IPS DF 6.9 (cell line): ENCODE measurements around the gene MSANTD1.

Experiments
- DNase-seq: peaks from one replicate; pipeline ENCODE4 v3.0.0-alpha.2; 2013; ENCODE audit warnings: low read depth, low spot score
- H3K27ac ChIP-seq: one replicate; pipeline ENCODE4 v1.5.1; 2013; ENCODE audit warnings: low read length, control low read depth
- H3K27me3 ChIP-seq: 2 replicates; pipeline ENCODE4 v1.6.1; 2013; ENCODE audit warnings: mild to moderate bottlenecking, low read length; ENCODE audit not compliant: control insufficient read depth, insufficient read depth
- H3K36me3 ChIP-seq: 2 replicates; pipeline ENCODE4 v1.6.1; 2013; ENCODE audit warnings: low read length; ENCODE audit not compliant: control insufficient read depth, insufficient read depth
- H3K4me1 ChIP-seq: 2 replicates; pipeline ENCODE4 v1.6.1; 2013; ENCODE audit warnings: low read length; ENCODE audit not compliant: control insufficient read depth, insufficient read depth
- H3K4me3 ChIP-seq: 2 replicates; pipeline ENCODE4 v1.5.1; 2013; ENCODE audit warnings: mild to moderate bottlenecking, low read length
- H3K9me3 ChIP-seq: 2 replicates; pipeline ENCODE4 v1.6.1; 2013; ENCODE audit warnings: low read length, inconsistent platforms; ENCODE audit not compliant: control insufficient read depth, insufficient read depth
- WGBS: extraction: QIAGEN DNeasy Blood & Tissue Kit; methylation state at CpG from one replicate; pipeline ENCODE4 v1.1.7; 2013; ENCODE audit warnings: mixed read lengths, missing lambda C conversion rate; ENCODE audit not compliant: insufficient read length, insufficient coverage; 5-methylcytosine and 5-hydroxymethylcytosine counted together

Gene MSANTD1

GRCh38 chr4:3267576-3268394 lies 18.8 kb downstream of the MSANTD1 start:
- H3K36me3 ChIP-seq: no peaks in the 10 kb centered on the region
- DNase-seq: no peak
- H3K4me1 ChIP-seq: peaks cover 5% of the 10 kb centered on the region; the same call in 1 of the 2 replicates
- H3K27me3 ChIP-seq: no peaks in the 10 kb centered on the region
- no CpG with 5 or more reads among the region's 18 CpGs for WGBS
- H3K4me3 ChIP-seq: no peak overlapping the region
- no peak overlapping the region for H3K27ac ChIP-seq
- H3K9me3 ChIP-seq: no peaks in the 10 kb centered on the region

DNA sequence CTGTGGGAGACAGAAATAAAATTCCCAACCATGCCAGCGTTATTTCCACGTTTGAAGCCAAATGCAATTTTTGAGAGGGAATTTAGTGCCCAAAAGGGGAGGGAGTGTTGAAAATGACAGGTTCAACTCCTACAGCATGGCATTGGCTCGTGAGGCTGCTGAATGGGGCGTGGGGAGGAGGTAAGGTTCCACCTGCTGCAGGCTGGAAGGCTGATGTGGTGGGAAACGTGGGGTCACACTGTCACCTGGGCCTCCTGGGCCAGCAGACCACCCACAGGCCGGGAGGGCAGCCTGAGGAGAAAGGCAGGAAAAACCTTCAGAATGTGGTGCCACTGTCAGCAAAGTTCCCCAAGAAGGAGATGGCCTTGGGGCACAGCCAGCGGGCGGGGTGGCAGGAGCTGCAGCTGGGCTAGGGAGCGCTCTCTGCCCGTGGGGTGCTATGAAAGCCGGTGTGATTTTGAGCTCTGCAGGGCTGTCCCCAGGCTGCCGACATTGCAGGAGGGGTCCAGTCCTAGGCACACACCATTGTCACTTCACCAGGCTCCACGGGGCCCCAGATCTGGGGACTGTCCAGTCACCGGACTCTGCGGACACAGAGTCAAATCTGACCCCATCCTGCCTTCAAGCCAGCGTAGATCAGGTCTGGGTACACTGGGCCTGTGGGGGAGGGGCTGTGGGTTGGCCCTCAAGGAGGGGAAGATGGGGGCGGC lies 19.6 kb downstream of the MSANTD1 start:
- no peak overlapping the region for H3K4me3 ChIP-seq
- no CpG with 5 or more reads among the region's 17 CpGs for WGBS
- no peak for DNase-seq
- H3K27ac ChIP-seq: no peak overlapping the region
- H3K9me3 ChIP-seq: no peaks in the 10 kb centered on the region
- H3K4me1 ChIP-seq: peaks cover 5% of the 10 kb centered on the region; the same call in 1 of the 2 replicates
- no peaks in the 10 kb centered on the region for H3K36me3 ChIP-seq
- no peaks in the 10 kb centered on the region for H3K27me3 ChIP-seq

- WGBS: no CpG with 5 or more reads among the region's 25 CpGs
- no peak for DNase-seq
- H3K27ac ChIP-seq: no peak overlapping the region
These were observed 20.4 kb downstream of the MSANTD1 start for GRCh38 chr4:3269105-3269927.

DNA sequence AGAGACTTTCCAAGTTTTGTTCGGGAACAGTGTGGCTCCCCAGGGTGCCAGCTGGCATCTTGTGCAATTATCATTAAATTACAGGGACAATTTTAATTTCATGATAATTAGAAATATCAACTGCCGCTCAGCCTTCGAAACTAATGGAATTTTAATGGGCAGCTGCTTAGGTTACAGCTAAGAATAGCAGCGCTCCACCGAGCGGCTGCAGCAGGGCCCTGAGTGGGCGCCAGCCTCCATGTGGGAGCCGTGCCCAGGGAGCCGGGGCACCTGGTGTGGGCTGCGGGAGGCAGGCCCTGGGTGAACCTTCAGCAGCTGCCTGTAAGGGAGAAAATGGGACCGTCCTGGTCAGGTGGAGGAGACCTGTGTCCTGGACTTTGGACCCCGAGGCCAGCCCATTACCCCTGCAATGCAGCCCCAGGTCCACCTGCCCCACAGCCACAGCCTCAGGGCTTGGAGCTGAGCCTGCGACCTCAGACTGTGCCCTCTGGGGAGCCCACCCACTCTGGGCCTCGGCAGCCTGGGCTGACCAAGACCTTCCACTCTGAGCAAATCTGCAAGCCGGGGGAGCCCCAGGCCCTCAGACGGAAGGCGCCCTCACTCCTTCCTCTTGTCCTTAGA lies 21.1 kb downstream of the MSANTD1 start:
- Histone ChIP-seq H3K27me3 (no peaks in the 10 kb centered on the region), H3K4me3 (no peak overlapping the region), H3K4me1 (peaks cover 5% of the 10 kb centered on the region; the same call in 1 of the 2 replicates), H3K9me3 (no peaks in the 10 kb centered on the region), H3K27ac (no peak overlapping the region), H3K36me3 (no peaks in the 10 kb centered on the region)
- no CpG with 5 or more reads among the region's 17 CpGs for WGBS
- no peak for DNase-seq

More at GRCh38 chr4:3269105-3269927, 20.4 kb downstream of the MSANTD1 start:
- no peaks in the 10 kb centered on the region for H3K9me3 ChIP-seq
- H3K4me1 ChIP-seq: peaks cover 5% of the 10 kb centered on the region; the same call in 1 of the 2 replicates
- no peaks in the 10 kb centered on the region for H3K27me3 ChIP-seq
- H3K36me3 ChIP-seq: no peaks in the 10 kb centered on the region
- no peak overlapping the region for H3K4me3 ChIP-seq

DNA sequence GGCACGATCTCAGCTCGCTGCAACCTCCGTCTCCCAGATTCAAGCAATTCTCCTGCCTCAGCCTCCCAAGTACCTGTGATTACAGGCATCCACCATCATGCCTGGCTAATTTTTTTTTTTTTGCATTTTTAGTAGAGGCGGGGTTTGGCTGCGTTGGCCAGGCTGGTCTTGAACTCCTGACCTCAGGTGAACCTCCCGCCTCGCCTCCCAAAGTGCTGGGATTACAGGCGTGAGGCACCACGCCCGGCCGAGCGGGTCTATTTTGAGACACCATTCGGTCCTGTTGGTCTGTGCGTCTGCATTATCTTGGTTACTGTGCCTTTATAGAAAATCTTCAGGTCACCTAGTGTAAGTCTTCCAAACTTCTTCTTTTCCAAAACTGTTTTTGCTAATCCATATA lies 22.2 kb downstream of the MSANTD1 start:
- H3K4me1 ChIP-seq: peaks cover 5% of the 10 kb centered on the region; the same call in 1 of the 2 replicates
- no peak overlapping the region for H3K4me3 ChIP-seq
- DNase-seq: no peak
- H3K27ac ChIP-seq: no peak overlapping the region
- no peaks in the 10 kb centered on the region for H3K9me3 ChIP-seq
- no peaks in the 10 kb centered on the region for H3K36me3 ChIP-seq
- no CpG with 5 or more reads among the region's 14 CpGs for WGBS
- no peaks in the 10 kb centered on the region for H3K27me3 ChIP-seq

GRCh38 chr4:3276986-3277385 lies 28.0 kb downstream of the MSANTD1 start:
- no peaks in the 10 kb centered on the region for H3K9me3 ChIP-seq
- no CpG with 5 or more reads among the region's 9 CpGs for WGBS
- DNase-seq: no peak

GRCh38 chr4:3280466-3280865 lies 31.5 kb downstream of the MSANTD1 start:
- H3K4me1 ChIP-seq: no peaks in the 10 kb centered on the region
- no CpG with 5 or more reads among the region's 3 CpGs for WGBS
- no peaks in the 10 kb centered on the region for H3K9me3 ChIP-seq
- DNase-seq: no peak
- H3K36me3 ChIP-seq: no peaks in the 10 kb centered on the region
- no peaks in the 10 kb centered on the region for H3K27me3 ChIP-seq
- no peak overlapping the region for H3K4me3 ChIP-seq
- H3K27ac ChIP-seq: no peak overlapping the region

More at GRCh38 chr4:3276986-3277385, 28.0 kb downstream of the MSANTD1 start:
- H3K27me3 ChIP-seq: no peaks in the 10 kb centered on the region
- H3K27ac ChIP-seq: no peak overlapping the region
- no peak overlapping the region for H3K4me3 ChIP-seq
- no peaks in the 10 kb centered on the region for H3K36me3 ChIP-seq
- H3K4me1 ChIP-seq: no peaks in the 10 kb centered on the region

DNA sequence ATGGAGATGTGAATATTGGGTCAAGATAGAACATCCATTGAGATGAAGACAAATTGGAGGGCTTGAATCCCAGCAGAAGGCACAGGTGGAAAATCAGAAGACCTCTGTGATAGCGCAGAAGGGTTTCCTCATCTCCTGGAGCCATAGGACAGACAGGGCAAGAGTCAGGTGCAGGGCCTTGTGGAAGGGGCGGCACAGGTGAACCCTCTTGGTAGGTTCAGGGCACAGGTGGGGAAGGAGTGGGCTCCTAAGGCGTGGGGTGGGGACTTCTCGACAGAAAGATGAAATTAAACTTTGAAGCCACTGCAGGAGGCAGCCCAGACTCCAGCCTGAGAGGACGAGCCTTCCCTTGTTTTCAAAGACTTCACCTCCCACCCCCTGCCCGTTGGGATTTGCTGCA lies 34.5 kb downstream of the MSANTD1 start:
- Histone ChIP-seq H3K36me3 (no peaks in the 10 kb centered on the region; the same call in 1 of the 2 replicates), H3K4me1 (no peaks in the 10 kb centered on the region), H3K27me3 (no peaks in the 10 kb centered on the region), H3K9me3 (no peaks in the 10 kb centered on the region), H3K27ac (no peak overlapping the region), H3K4me3 (no peak overlapping the region)
- no peak for DNase-seq
- no CpG with 5 or more reads among the region's 6 CpGs for WGBS

- no CpG with 5 or more reads among the region's 13 CpGs for WGBS
These were observed 35.0 kb downstream of the MSANTD1 start for GRCh38 chr4:3283916-3284315.

More at GRCh38 chr4:3283916-3284315, 35.0 kb downstream of the MSANTD1 start:
- Histone ChIP-seq H3K9me3 (no peaks in the 10 kb centered on the region), H3K27me3 (no peaks in the 10 kb centered on the region), H3K27ac (no peak overlapping the region), H3K4me1 (no peaks in the 10 kb centered on the region; the same call in 1 of the 2 replicates), H3K4me3 (no peak overlapping the region), H3K36me3 (no peaks in the 10 kb centered on the region; the same call in 1 of the 2 replicates)
- DNase-seq: no peak
